CD4-positive, CD25-positive, alpha-beta regulatory T cell (primary cell): ENCODE measurements around the gene CYP46A1. TPM values are rescaled to one million over a fixed set of nuclear protein-coding genes. Genes with fewer than 3 reads are reported as not detected.
A peak's percentile ranks its signal among the peaks of the same experiment; 100 is the strongest.

Source experiments
- ATAC-seq, 2 donors: fragments of 150-1000 bp; cut with Tn5 transposase; one replicate each; pipeline ENCODE4 v1.10.0; 2021; ENCODE audit warnings: low read depth in 2 of 2, moderate number of reproducible peaks in 2 of 2, moderate library complexity in 1 of 2
- DNase-seq, 3 donors: peaks; one replicate each; pipeline versions ENCODE4 v3.0.0 to v3.0.0-alpha.2; 2012 to 2022; ENCODE audit warnings: mixed read lengths in 1 of 3
- H3K27ac ChIP-seq: one replicate; pipeline ENCODE4 v1.7.0; 2013; ENCODE audit warnings: mild to moderate bottlenecking, low read length; ENCODE audit not compliant: insufficient read depth, poor library complexity, severe bottlenecking
- H3K27me3 ChIP-seq: one replicate; pipeline ENCODE4 v1.7.0; 2013; ENCODE audit warnings: low read length; ENCODE audit not compliant: control insufficient read depth, insufficient read depth
- H3K36me3 ChIP-seq: one replicate; pipeline ENCODE4 v1.7.0; 2013; ENCODE audit warnings: mild to moderate bottlenecking, low read length, moderate library complexity; ENCODE audit not compliant: control insufficient read depth, insufficient read depth
- H3K4me1 ChIP-seq: 2 replicates; pipeline ENCODE4 v1.7.0; 2013; ENCODE audit warnings: mild to moderate bottlenecking, low read length; ENCODE audit not compliant: insufficient read depth, control insufficient read depth, poor library complexity, severe bottlenecking
- H3K4me3 ChIP-seq: one replicate; pipeline ENCODE4 v1.7.0; 2013; ENCODE audit warnings: low read depth, mild to moderate bottlenecking, low read length, moderate library complexity
- H3K9me3 ChIP-seq, 2 experiments: 1 replicate in 1 of 2; 2 replicates in 1 of 2; pipeline ENCODE4 v1.7.0; 2013; ENCODE audit warnings: low read length in 2 of 2, mild to moderate bottlenecking in 1 of 2, moderate library complexity in 1 of 2; ENCODE audit not compliant: control insufficient read depth in 2 of 2
- H3K27ac Mint-ChIP-seq, 3 donors: one replicate each; pipeline ENCODE4 v1.8.0; 2020 to 2022; ENCODE audit warnings: mild to moderate bottlenecking in 3 of 3, mixed read lengths in 3 of 3, moderate library complexity in 2 of 3
- H3K27me3 Mint-ChIP-seq: one replicate; pipeline ENCODE4 v1.8.0; 2022; ENCODE audit warnings: mild to moderate bottlenecking, mixed read lengths
- H3K36me3 Mint-ChIP-seq: one replicate; pipeline ENCODE4 v1.8.0; 2020; ENCODE audit warnings: mixed read lengths
- H3K4me1 Mint-ChIP-seq, 4 donors: one replicate each; pipeline ENCODE4 v1.8.0; 2020 to 2022; ENCODE audit warnings: mixed read lengths in 4 of 4, mild to moderate bottlenecking in 1 of 4
- H3K4me3 Mint-ChIP-seq, 4 donors: one replicate each; pipeline ENCODE4 v1.8.0; 2020 to 2022; ENCODE audit warnings: mild to moderate bottlenecking in 4 of 4, mixed read lengths in 4 of 4, moderate library complexity in 3 of 4
- H3K9me3 Mint-ChIP-seq, 7 donors: one replicate each; pipeline ENCODE4 v1.8.0; 2020 to 2022; ENCODE audit warnings: mixed read lengths in 7 of 7, mild to moderate bottlenecking in 3 of 7, moderate library complexity in 2 of 7
- polyA plus RNA-seq, 4 donors: library from polyadenylated mRNA; unstranded; fragments of 300-500 nt; fragmentation: Illumina TruSeq; gene quantifications; one replicate each; pipeline ENCODE4 v1.2.3, GENCODE V29; 2021
- total RNA-seq: library from RNA; stranded (reverse); gene quantifications from one replicate; pipeline ENCODE4 v1.2.3, GENCODE V29; 2022

Gene CYP46A1
- total and polyA plus RNA-seq, 5 donors from 2014 or later, result not detected

- ATAC-seq (no peak), DNase-seq (no peak)
- Histone ChIP-seq H3K9me3 (no peaks in the 10 kb centered on the region), H3K4me3 (no peak overlapping the region), H3K27me3 (no peaks in the 10 kb centered on the region), H3K4me1 (no peaks in the 10 kb centered on the region), H3K36me3 (no peaks in the 10 kb centered on the region), H3K27ac (no peak overlapping the region)
- H3K27ac Mint-ChIP-seq, result no peak overlapping the region
- H3K4me3 Mint-ChIP-seq, result no peak overlapping the region
- H3K4me1 Mint-ChIP-seq, result no peaks in the 10 kb centered on the region
- no peaks in the 10 kb centered on the region for H3K36me3 Mint-ChIP-seq
- no peaks in the 10 kb centered on the region for H3K9me3 Mint-ChIP-seq
- H3K27me3 Mint-ChIP-seq, result peaks cover 22% of the 10 kb centered on the region
Observed at GRCh38 chr14:99666533-99666932, 17.6 kb upstream of the CYP46A1 start.

- no peaks in the 10 kb centered on the region for H3K4me1 ChIP-seq
Observed at GRCh38 chr14:99667045-99667444, 17.1 kb upstream of the CYP46A1 start.

GRCh38 chr14:99667821-99668220, 16.3 kb upstream of the CYP46A1 start:
- Mint-ChIP-seq H3K9me3 (no peaks in the 10 kb centered on the region), H3K4me3 (no peak overlapping the region), H3K4me1 (peaks cover 0 to 10% (median 3%) of the 10 kb centered on the region in 4 donors), H3K27ac (peak overlapping the region in 1 of 3 donors; percentile 66), H3K36me3 (no peaks in the 10 kb centered on the region), H3K27me3 (peaks cover 14% of the 10 kb centered on the region)
- no peaks in the 10 kb centered on the region for H3K27me3 ChIP-seq
- no peak overlapping the region for H3K27ac ChIP-seq
- no peaks in the 10 kb centered on the region for H3K4me1 ChIP-seq
- no peak for ATAC-seq
- H3K9me3 ChIP-seq, result no peaks in the 10 kb centered on the region
- no peaks in the 10 kb centered on the region for H3K36me3 ChIP-seq
- no peak for DNase-seq
- H3K4me3 ChIP-seq, result no peak overlapping the region

More at GRCh38 chr14:99667045-99667444, 17.1 kb upstream of the CYP46A1 start:
- H3K27ac ChIP-seq, result no peak overlapping the region
- H3K4me3 ChIP-seq, result no peak overlapping the region
- no peaks in the 10 kb centered on the region for H3K9me3 Mint-ChIP-seq
- no peaks in the 10 kb centered on the region for H3K36me3 ChIP-seq
- H3K9me3 ChIP-seq, result no peaks in the 10 kb centered on the region
- peaks cover 0 to 2% (median 0%) of the 10 kb centered on the region in 4 donors for H3K4me1 Mint-ChIP-seq
- no peaks in the 10 kb centered on the region for H3K36me3 Mint-ChIP-seq
- H3K27ac Mint-ChIP-seq, result no peak overlapping the region
- no peak for ATAC-seq
- no peak overlapping the region for H3K4me3 Mint-ChIP-seq
- H3K27me3 ChIP-seq, result no peaks in the 10 kb centered on the region
- DNase-seq, result no peak
- peaks cover 17% of the 10 kb centered on the region for H3K27me3 Mint-ChIP-seq

- no peaks in the 10 kb centered on the region for H3K36me3 ChIP-seq
- no peak overlapping the region for H3K4me3 ChIP-seq
- Mint-ChIP-seq H3K27ac (peak overlapping the region in 1 of 3 donors; percentile 77), H3K4me3 (peak overlapping the region in 1 of 4 donors; percentile 40), H3K36me3 (no peaks in the 10 kb centered on the region), H3K9me3 (no peaks in the 10 kb centered on the region), H3K4me1 (peaks cover 0 to 13% (median 5%) of the 10 kb centered on the region in 4 donors), H3K27me3 (peaks cover 9% of the 10 kb centered on the region)
- H3K4me1 ChIP-seq, result no peaks in the 10 kb centered on the region
- H3K27me3 ChIP-seq, result no peaks in the 10 kb centered on the region
- no peaks in the 10 kb centered on the region for H3K9me3 ChIP-seq
- no peak for ATAC-seq
- H3K27ac ChIP-seq, result no peak overlapping the region
- no peak for DNase-seq
Observed at GRCh38 chr14:99668307-99669295, 15.5 kb upstream of the CYP46A1 start.

GRCh38 chr14:99670361-99671234, 13.5 kb upstream of the CYP46A1 start:
- Mint-ChIP-seq H3K4me3 (no peak overlapping the region), H3K27ac (no peak overlapping the region), H3K4me1 (peaks cover 0 to 13% (median 5%) of the 10 kb centered on the region in 4 donors), H3K27me3 (peaks cover 9% of the 10 kb centered on the region), H3K36me3 (no peaks in the 10 kb centered on the region), H3K9me3 (no peaks in the 10 kb centered on the region)
- H3K4me3 ChIP-seq, result no peak overlapping the region
- H3K9me3 ChIP-seq, result no peaks in the 10 kb centered on the region
- DNase-seq (no peak), ATAC-seq (no peak)
- H3K27ac ChIP-seq, result no peak overlapping the region
- no peaks in the 10 kb centered on the region for H3K36me3 ChIP-seq
- no peaks in the 10 kb centered on the region for H3K27me3 ChIP-seq
- no peaks in the 10 kb centered on the region for H3K4me1 ChIP-seq

- H3K36me3 Mint-ChIP-seq, result no peaks in the 10 kb centered on the region
- H3K27ac Mint-ChIP-seq, result no peak overlapping the region
- ATAC-seq, result no peak
Observed at GRCh38 chr14:99671235-99672224, 12.6 kb upstream of the CYP46A1 start.

More at GRCh38 chr14:99671235-99672224, 12.6 kb upstream of the CYP46A1 start:
- peaks cover 0 to under 1% (median 0%) of the 10 kb centered on the region in 7 donors for H3K9me3 Mint-ChIP-seq
- H3K4me3 Mint-ChIP-seq, result no peak overlapping the region
- peaks cover 5% of the 10 kb centered on the region for H3K4me1 ChIP-seq
- no peak overlapping the region for H3K27ac ChIP-seq
- no peaks in the 10 kb centered on the region for H3K36me3 ChIP-seq
- peaks cover 9% of the 10 kb centered on the region for H3K27me3 Mint-ChIP-seq
- peaks cover 0 to 16% (median 5%) of the 10 kb centered on the region in 4 donors for H3K4me1 Mint-ChIP-seq
- DNase-seq, result no peak
- no peaks in the 10 kb centered on the region for H3K9me3 ChIP-seq
- H3K27me3 ChIP-seq, result no peaks in the 10 kb centered on the region
- no peak overlapping the region for H3K4me3 ChIP-seq
